Measurements from ENCODE around the gene DSCAML1.
A peak's percentile ranks its signal among the peaks of the same experiment; 100 is the strongest.

Gene DSCAML1

GRCh38 chr11:117497206-117497951, 299.6 kb downstream of the DSCAML1 start:
- no peak for DNase-seq (ENCODE audit: low read depth in 3 of 3)

- DNase-seq (ENCODE audit: low read depth in 3 of 3), result no peak
These were observed 301.7 kb downstream of the DSCAML1 start for GRCh38 chr11:117495357-117495756.

- no peak for DNase-seq (ENCODE audit: low read depth in 3 of 3)
These were observed 304.3 kb downstream of the DSCAML1 start for GRCh38 chr11:117492578-117493251.

GRCh38 chr11:117490911-117491310, 306.1 kb downstream of the DSCAML1 start:
- no peak for DNase-seq (ENCODE audit: low read depth in 3 of 3)

- no peak for DNase-seq (ENCODE audit: low read depth in 3 of 3)
These were observed 306.9 kb downstream of the DSCAML1 start for GRCh38 chr11:117489999-117490679.

- no peak for DNase-seq (ENCODE audit: low read depth in 3 of 3)
These were observed 307.7 kb downstream of the DSCAML1 start for GRCh38 chr11:117488996-117489952.

- no peak for DNase-seq (ENCODE audit: low read depth in 3 of 3)
These were observed 311.0 kb downstream of the DSCAML1 start for GRCh38 chr11:117486059-117486458.

GRCh38 chr11:117484156-117484555, 312.9 kb downstream of the DSCAML1 start:
- DNase-seq (ENCODE audit: low read depth in 3 of 3), result no peak

GRCh38 chr11:117483372-117483771, 313.6 kb downstream of the DSCAML1 start:
- DNase-seq (ENCODE audit: low read depth in 3 of 3), result no peak

GRCh38 chr11:117482881-117483280, 314.1 kb downstream of the DSCAML1 start:
- DNase-seq (ENCODE audit: low read depth in 3 of 3), result no peak

- no peak for DNase-seq (ENCODE audit: low read depth in 3 of 3)
These were observed 315.1 kb downstream of the DSCAML1 start for GRCh38 chr11:117481885-117482284.

GRCh38 chr11:117481036-117481435, 316.0 kb downstream of the DSCAML1 start:
- DNase-seq (ENCODE audit: low read depth in 3 of 3), result no peak

GRCh38 chr11:117480221-117480620, 316.8 kb downstream of the DSCAML1 start:
- DNase-seq (ENCODE audit: low read depth in 3 of 3), result no peak

- DNase-seq (ENCODE audit: low read depth in 3 of 3), result peak in 1 of 3 experiments; percentile 19
These were observed 317.6 kb downstream of the DSCAML1 start for GRCh38 chr11:117479372-117479771.

GRCh38 chr11:117478926-117479325, 318.1 kb downstream of the DSCAML1 start:
- DNase-seq (ENCODE audit: low read depth in 3 of 3), result no peak

GRCh38 chr11:117478126-117478860, 318.7 kb downstream of the DSCAML1 start:
- DNase-seq (ENCODE audit: low read depth in 3 of 3), result no peak

- DNase-seq (ENCODE audit: low read depth in 3 of 3), result no peak
These were observed 319.3 kb downstream of the DSCAML1 start for GRCh38 chr11:117477721-117478120.

- no peak for DNase-seq (ENCODE audit: low read depth in 3 of 3)
These were observed 320.4 kb downstream of the DSCAML1 start for GRCh38 chr11:117476531-117477142.

- no peak for DNase-seq (ENCODE audit: low read depth in 3 of 3)
These were observed 321.1 kb downstream of the DSCAML1 start for GRCh38 chr11:117475716-117476530.
